HL-60 (cell line): ENCODE results near the gene ALPK1.

Experiments
- DNase-seq, 2 experiments: peaks; one replicate each; pipeline ENCODE4 v3.0.0-alpha.2; 2010 to 2020; ENCODE audit warnings: low read depth in 1 of 2, low spot score in 1 of 2
- H3K27ac ChIP-seq: fragments of 250-450 bp; sonication (Bioruptor Pico); replicated peaks from 2 replicates; pipeline ENCODE4 v1.5.1; 2020; ENCODE audit warnings: mild to moderate bottlenecking, moderate library complexity
- H3K27me3 ChIP-seq: fragments of 250-450 bp; sonication (Bioruptor Pico); 2 replicates; pipeline ENCODE4 v1.5.1; 2021; ENCODE audit warnings: mild to moderate bottlenecking, moderate library complexity; ENCODE audit not compliant: insufficient read depth, poor library complexity, severe bottlenecking
- H3K4me3 ChIP-seq: replicated peaks from 2 replicates; pipeline ENCODE4 v1.5.1; 2011; ENCODE audit warnings: mild to moderate bottlenecking, control low read depth, low read length; ENCODE audit not compliant: insufficient read depth
- GABPA ChIP-seq: IDR thresholded peaks from 2 replicates; pipeline ENCODE4 v1.6.1; 2012; ENCODE audit warnings: low read depth
- POLR2AphosphoS5 ChIP-seq: IDR thresholded peaks from 2 replicates; pipeline ENCODE4 v1.6.1; 2012; ENCODE audit warnings: low read depth
- SPI1 ChIP-seq: IDR thresholded peaks from 2 replicates; pipeline ENCODE4 v1.6.1; 2012; ENCODE audit warnings: low read depth, mild to moderate bottlenecking, borderline replicate concordance
- TF ChIP-seq, protein P1 (sequence below): IDR thresholded peaks from 2 replicates; pipeline ENCODE4 v1.6.1; 2012; ENCODE audit warnings: low read depth; ENCODE audit not compliant: insufficient replicate concordance
- TF ChIP-seq, protein P2 (sequence below): IDR thresholded peaks from one replicate; pipeline ENCODE4 v1.5.1; 2011; ENCODE audit warnings: low read length, control low read depth, inconsistent platforms; ENCODE audit not compliant: insufficient read depth

The ALPK1 gene

DNA sequence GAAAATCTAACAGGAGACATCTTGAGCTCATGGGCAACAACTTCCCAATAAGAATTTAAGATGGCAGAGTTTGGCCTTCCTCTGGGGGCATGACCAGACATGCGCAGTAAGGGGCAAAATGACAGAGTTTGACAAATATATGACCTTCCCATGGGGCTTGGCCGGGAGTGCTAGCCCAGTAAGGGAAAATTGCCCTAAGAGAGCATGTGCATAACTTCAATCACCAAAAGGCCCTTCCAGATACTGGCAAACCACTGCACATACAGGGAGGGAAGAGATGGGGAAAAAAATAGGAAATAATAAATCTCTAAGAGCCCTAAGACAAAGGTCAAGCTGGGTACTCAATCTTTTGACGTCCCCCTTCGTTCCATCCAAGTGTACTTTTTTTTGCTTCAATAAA is 24.9 kb upstream of the ALPK1 start:
- H3K4me3 ChIP-seq = no peak overlapping the region
- DNase-seq = no peak
- TF ChIP-seq, protein P1, sequence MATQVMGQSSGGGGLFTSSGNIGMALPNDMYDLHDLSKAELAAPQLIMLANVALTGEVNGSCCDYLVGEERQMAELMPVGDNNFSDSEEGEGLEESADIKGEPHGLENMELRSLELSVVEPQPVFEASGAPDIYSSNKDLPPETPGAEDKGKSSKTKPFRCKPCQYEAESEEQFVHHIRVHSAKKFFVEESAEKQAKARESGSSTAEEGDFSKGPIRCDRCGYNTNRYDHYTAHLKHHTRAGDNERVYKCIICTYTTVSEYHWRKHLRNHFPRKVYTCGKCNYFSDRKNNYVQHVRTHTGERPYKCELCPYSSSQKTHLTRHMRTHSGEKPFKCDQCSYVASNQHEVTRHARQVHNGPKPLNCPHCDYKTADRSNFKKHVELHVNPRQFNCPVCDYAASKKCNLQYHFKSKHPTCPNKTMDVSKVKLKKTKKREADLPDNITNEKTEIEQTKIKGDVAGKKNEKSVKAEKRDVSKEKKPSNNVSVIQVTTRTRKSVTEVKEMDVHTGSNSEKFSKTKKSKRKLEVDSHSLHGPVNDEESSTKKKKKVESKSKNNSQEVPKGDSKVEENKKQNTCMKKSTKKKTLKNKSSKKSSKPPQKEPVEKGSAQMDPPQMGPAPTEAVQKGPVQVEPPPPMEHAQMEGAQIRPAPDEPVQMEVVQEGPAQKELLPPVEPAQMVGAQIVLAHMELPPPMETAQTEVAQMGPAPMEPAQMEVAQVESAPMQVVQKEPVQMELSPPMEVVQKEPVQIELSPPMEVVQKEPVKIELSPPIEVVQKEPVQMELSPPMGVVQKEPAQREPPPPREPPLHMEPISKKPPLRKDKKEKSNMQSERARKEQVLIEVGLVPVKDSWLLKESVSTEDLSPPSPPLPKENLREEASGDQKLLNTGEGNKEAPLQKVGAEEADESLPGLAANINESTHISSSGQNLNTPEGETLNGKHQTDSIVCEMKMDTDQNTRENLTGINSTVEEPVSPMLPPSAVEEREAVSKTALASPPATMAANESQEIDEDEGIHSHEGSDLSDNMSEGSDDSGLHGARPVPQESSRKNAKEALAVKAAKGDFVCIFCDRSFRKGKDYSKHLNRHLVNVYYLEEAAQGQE = no peak
- TF ChIP-seq, protein P2, sequence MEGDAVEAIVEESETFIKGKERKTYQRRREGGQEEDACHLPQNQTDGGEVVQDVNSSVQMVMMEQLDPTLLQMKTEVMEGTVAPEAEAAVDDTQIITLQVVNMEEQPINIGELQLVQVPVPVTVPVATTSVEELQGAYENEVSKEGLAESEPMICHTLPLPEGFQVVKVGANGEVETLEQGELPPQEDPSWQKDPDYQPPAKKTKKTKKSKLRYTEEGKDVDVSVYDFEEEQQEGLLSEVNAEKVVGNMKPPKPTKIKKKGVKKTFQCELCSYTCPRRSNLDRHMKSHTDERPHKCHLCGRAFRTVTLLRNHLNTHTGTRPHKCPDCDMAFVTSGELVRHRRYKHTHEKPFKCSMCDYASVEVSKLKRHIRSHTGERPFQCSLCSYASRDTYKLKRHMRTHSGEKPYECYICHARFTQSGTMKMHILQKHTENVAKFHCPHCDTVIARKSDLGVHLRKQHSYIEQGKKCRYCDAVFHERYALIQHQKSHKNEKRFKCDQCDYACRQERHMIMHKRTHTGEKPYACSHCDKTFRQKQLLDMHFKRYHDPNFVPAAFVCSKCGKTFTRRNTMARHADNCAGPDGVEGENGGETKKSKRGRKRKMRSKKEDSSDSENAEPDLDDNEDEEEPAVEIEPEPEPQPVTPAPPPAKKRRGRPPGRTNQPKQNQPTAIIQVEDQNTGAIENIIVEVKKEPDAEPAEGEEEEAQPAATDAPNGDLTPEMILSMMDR = no peak
- TF ChIP-seq SPI1 = no peak
- no peak for TF ChIP-seq GABPA
- no peak for TF ChIP-seq POLR2AphosphoS5
- no peaks in the 10 kb centered on the region for H3K27me3 ChIP-seq
- no peak overlapping the region for H3K27ac ChIP-seq

DNA sequence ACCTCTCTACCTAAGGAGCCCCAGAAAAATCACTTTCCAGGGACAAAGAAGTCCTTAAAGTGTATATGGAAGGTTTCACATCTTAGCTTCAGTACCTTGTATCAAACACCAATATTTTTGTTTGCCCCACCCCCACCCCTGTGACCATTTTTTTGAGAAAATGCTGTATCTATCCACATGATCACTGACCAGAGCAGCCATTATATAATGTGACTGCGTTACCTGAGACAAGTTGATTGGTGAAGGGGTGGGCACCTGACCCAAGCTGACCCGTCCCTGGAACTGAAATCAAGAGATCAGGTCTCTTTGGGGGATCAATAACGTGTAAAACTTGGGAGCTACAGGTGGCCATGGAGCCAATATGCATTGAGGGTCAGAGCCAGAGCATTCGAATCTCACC is 22.2 kb upstream of the ALPK1 start:
- Histone ChIP-seq H3K27ac (no peak overlapping the region), H3K4me3 (no peak overlapping the region), H3K27me3 (no peaks in the 10 kb centered on the region)
- TF ChIP-seq GABPA = no peak
- TF ChIP-seq, protein P2 = no peak
- no peak for TF ChIP-seq SPI1
- TF ChIP-seq, protein P1 = no peak
- no peak for TF ChIP-seq POLR2AphosphoS5
- no peak for DNase-seq

DNA sequence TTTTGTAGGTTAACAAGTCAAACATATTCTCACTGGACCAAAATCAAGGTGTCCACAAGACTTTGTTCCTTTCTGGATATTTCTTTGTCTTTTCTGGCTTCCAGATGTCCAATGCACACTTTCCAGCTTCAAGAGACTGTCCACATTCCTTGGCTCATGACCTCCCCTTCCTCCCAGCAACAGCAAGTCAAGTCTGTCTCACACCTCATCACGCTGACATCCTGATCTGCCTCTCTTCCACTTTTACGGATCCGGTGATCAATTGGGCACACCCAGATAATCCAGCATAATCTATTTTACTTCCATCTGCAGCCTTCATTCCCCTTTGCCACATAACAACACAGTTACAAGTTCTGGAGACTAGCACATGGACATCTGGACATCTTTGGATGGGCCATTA is 21.1 kb upstream of the ALPK1 start:
- TF ChIP-seq GABPA (no peak), SPI1 (no peak), POLR2AphosphoS5 (no peak)
- TF ChIP-seq, protein P1 = no peak
- TF ChIP-seq, protein P2 = no peak

More for the DNA sequence above, 21.1 kb upstream of the ALPK1 start:
- DNase-seq = no peak
- no peak overlapping the region for H3K27ac ChIP-seq
- H3K4me3 ChIP-seq = no peak overlapping the region
- no peaks in the 10 kb centered on the region for H3K27me3 ChIP-seq
